Fibroblast of lung (primary cell): ENCODE data around the gene GEMIN8. TPM values are rescaled to one million over a fixed set of nuclear protein-coding genes. Genes with fewer than 3 reads are reported as not detected.

Experiments used
- DNase-seq, 2 donors: peaks; one replicate each; pipeline versions ENCODE4 v3.0.0 to v3.0.0-alpha.2; 2010; ENCODE audit warnings: low read depth in 2 of 2
- H2AFZ ChIP-seq: 2 replicates; pipeline ENCODE4 v1.5.1; 2012; ENCODE audit warnings: low read length, control low read depth, inconsistent platforms
- H3K27ac ChIP-seq: 2 replicates; pipeline ENCODE4 v1.5.1; 2011; ENCODE audit warnings: low read length, control low read depth; ENCODE audit not compliant: insufficient read depth
- H3K27me3 ChIP-seq: 2 replicates; pipeline ENCODE4 v1.5.1; 2011; ENCODE audit warnings: mild to moderate bottlenecking, low read length; ENCODE audit not compliant: control insufficient read depth, insufficient read depth
- H3K36me3 ChIP-seq: 2 replicates; pipeline ENCODE4 v1.5.1; 2011; ENCODE audit warnings: low read length; ENCODE audit not compliant: control insufficient read depth, insufficient read depth
- H3K4me1 ChIP-seq: 2 replicates; pipeline ENCODE4 v1.5.1; 2011; ENCODE audit warnings: low read length; ENCODE audit not compliant: control insufficient read depth, insufficient read depth; ENCODE audit errors: extremely low read depth
- H3K4me2 ChIP-seq: 2 replicates; pipeline ENCODE4 v1.5.1; 2011; ENCODE audit warnings: low read length, control low read depth; ENCODE audit not compliant: insufficient read depth; ENCODE audit errors: extremely low read depth
- H3K4me3 ChIP-seq, 4 experiments: fragments of 200-600 bp in 1 of 4; sonication (generic) in 1 of 4; replicated peaks in 1 of 4; 2 replicates each; pipeline ENCODE4 v1.5.1; 2011 to 2016; ENCODE audit warnings: low read length in 4 of 4, low read depth in 3 of 4, mild to moderate bottlenecking in 3 of 4, control low read depth in 2 of 4, inconsistent platforms in 1 of 4, mixed read lengths in 1 of 4; ENCODE audit not compliant: insufficient read depth in 1 of 4; ENCODE audit errors: control extremely low read depth in 1 of 4
- H3K79me2 ChIP-seq: 2 replicates; pipeline ENCODE4 v1.5.1; 2012; ENCODE audit warnings: mild to moderate bottlenecking, low read length, inconsistent platforms; ENCODE audit not compliant: control insufficient read depth, insufficient read depth
- H3K9ac ChIP-seq: 2 replicates; pipeline ENCODE4 v1.5.1; 2011; ENCODE audit warnings: mild to moderate bottlenecking, low read length, control low read depth; ENCODE audit not compliant: insufficient read depth
- H3K9me3 ChIP-seq: 2 replicates; pipeline ENCODE4 v1.5.1; 2012; ENCODE audit warnings: low read depth, low read length; ENCODE audit not compliant: control insufficient read depth, insufficient read depth
- H4K20me1 ChIP-seq: 2 replicates; pipeline ENCODE4 v1.5.1; 2011; ENCODE audit warnings: low read length; ENCODE audit not compliant: control insufficient read depth, insufficient read depth; ENCODE audit errors: extremely low read depth
- EZH2 ChIP-seq: IDR thresholded peaks from 2 replicates; pipeline ENCODE4 v1.5.1; 2012; ENCODE audit warnings: low read length, control low read depth, mild to moderate bottlenecking; ENCODE audit errors: missing control alignments
- polyA minus RNA-seq: library from RNA; depleted of rRNA, polyadenylated mRNA; stranded (reverse); fragments of >200 nt; gene quantifications from 2 replicates; pipeline ENCODE4 v1.2.3, GENCODE V29; 2011; ENCODE audit warnings: low replicate concordance
- polyA plus RNA-seq, 2 donors: library from polyadenylated mRNA; depleted of rRNA in 1 of 2; stranded (reverse) in 1 of 2; unstranded in 1 of 2; fragments of >200 nt; gene quantifications; 2 replicates each; pipeline ENCODE4 v1.2.1, GENCODE V29; 2011 to 2012; ENCODE audit warnings: missing spikeins in 1 of 2
- total RNA-seq: library from RNA; depleted of rRNA; stranded (reverse); fragments of >200 nt; gene quantifications from 2 replicates; pipeline ENCODE4 v1.2.1, GENCODE V29; 2014
- TF ChIP-seq, protein P1 (sequence below), 2 donors: IDR thresholded peaks in 1 of 2; conservative IDR thresholded peaks in 1 of 2; 1 replicate in 1 of 2; 2 replicates in 1 of 2; pipeline ENCODE4 v1.5.1; 2011 to 2012; ENCODE audit warnings: low read length in 2 of 2, control low read depth in 1 of 2, inconsistent platforms in 1 of 2, low read depth in 1 of 2, mild to moderate bottlenecking in 1 of 2

GEMIN8 gene
- total RNA-seq (11.3 and 20.1 TPM in 2 replicates), polyA plus RNA-seq (18.2 and 20.9 TPM in 2 replicates), polyA minus RNA-seq (5.0 and 8.4 TPM in 2 replicates)
- polyA plus RNA-seq (2012): 13.9 and 17.2 TPM in 2 replicates

DNA sequence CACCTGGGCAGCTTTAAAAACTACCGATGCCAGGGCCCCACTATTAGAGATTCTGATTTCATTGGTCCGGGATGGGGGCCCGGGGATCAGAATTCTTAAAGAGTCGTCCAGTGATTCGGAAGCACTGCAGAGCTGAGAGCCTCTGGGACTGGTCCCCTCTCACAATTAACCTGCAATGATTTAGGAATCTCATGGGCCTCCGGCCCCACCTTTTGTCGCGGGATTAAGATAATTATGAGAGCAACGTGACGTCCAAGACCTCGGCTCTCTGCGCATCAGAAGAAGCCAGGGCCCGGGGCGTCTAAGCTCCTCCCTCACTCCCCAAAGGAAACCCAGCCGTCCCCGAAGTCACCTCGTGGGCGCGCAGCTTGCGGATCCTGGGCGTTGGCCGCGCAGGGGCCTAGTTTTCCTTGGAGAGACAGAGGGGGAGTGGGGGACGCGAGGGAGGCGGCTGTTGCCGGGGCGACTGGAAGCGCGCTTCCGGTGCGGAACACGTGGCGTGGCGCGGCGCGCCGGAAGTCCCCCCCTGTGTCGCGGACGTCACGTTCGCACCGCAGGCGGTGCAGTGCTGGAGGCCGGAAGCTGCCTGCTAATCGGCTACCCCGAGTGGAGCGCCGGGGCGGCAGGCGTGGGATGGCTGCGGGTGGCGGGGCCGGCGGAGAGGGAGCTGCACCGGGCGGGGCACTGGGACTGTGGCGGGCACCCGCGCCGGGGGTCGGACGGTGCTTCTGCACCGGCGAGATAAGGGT lies at the start of gene GEMIN8:
GEMIN8 (minus strand) TSS at position 468 of the 749 bp plus-strand sequence. CDS start 8,414 bp downstream, outside the sequence.
- Histone ChIP-seq H3K4me2 (peak within 1 kb of the TSS; percentile 95), H3K4me3 (peak within 1 kb of the TSS; percentile 70 to 82 (median 76)), H3K4me1 (peaks cover 9% of the 10 kb centered on the region), H3K9me3 (no peaks in the 10 kb centered on the region), H2AFZ (peak within 1 kb of the TSS; percentile 21), H3K36me3 (no peaks in the 10 kb centered on the region), H4K20me1 (no peaks in the 10 kb centered on the region), H3K9ac (peak within 1 kb of the TSS; percentile 77), H3K79me2 (no peaks in the 10 kb centered on the region), H3K27ac (peak within 1 kb of the TSS; percentile 85), H3K27me3 (peaks cover 2% of the 10 kb centered on the region)
- TF ChIP-seq EZH2: no peak
- TF ChIP-seq, protein P1, sequence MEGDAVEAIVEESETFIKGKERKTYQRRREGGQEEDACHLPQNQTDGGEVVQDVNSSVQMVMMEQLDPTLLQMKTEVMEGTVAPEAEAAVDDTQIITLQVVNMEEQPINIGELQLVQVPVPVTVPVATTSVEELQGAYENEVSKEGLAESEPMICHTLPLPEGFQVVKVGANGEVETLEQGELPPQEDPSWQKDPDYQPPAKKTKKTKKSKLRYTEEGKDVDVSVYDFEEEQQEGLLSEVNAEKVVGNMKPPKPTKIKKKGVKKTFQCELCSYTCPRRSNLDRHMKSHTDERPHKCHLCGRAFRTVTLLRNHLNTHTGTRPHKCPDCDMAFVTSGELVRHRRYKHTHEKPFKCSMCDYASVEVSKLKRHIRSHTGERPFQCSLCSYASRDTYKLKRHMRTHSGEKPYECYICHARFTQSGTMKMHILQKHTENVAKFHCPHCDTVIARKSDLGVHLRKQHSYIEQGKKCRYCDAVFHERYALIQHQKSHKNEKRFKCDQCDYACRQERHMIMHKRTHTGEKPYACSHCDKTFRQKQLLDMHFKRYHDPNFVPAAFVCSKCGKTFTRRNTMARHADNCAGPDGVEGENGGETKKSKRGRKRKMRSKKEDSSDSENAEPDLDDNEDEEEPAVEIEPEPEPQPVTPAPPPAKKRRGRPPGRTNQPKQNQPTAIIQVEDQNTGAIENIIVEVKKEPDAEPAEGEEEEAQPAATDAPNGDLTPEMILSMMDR (conservative IDR thresholded peaks at IDR 0.05 in 1 of 2, IDR thresholded peaks at IDR 0.05 in 1 of 2; ENCODE audit: low read depth in 1 of 2, low read length in 2 of 2): no peak
- DNase-seq: peak; percentile 91 to 92

DNA sequence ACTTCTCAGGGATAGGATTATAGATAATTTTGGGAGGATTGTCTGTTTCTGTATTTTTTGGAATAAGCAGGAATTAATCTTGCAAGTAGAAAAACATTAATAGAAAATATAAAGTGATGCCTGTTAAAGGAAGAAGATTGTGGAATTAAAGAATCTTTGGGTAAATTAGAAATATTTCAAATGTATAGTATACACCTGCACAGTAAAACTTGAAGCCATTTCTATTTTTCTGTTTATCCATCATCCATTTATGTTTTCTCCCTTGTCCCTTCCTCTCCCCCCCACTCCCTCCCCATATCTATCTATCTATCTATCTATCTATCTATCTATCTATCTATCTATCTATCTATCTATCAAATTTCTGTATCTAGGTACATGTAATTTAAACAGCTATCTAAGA lies 46.9 kb upstream of the GEMIN8 start:
- no peak for DNase-seq
- no peak overlapping the region for H3K27ac ChIP-seq
- H3K9me3 ChIP-seq: no peaks in the 10 kb centered on the region
- H3K79me2 ChIP-seq: no peaks in the 10 kb centered on the region
- H3K27me3 ChIP-seq: no peaks in the 10 kb centered on the region
- H3K4me1 ChIP-seq: no peaks in the 10 kb centered on the region
- H3K4me2 ChIP-seq: no peak overlapping the region
- no peak overlapping the region for H2AFZ ChIP-seq
- no peak overlapping the region for H3K9ac ChIP-seq
- H4K20me1 ChIP-seq: no peaks in the 10 kb centered on the region
- no peak overlapping the region for H3K4me3 ChIP-seq
- H3K36me3 ChIP-seq: no peaks in the 10 kb centered on the region
- TF ChIP-seq EZH2: no peak
- TF ChIP-seq, protein P1 (conservative IDR thresholded peaks at IDR 0.05 in 1 of 2, IDR thresholded peaks at IDR 0.05 in 1 of 2; ENCODE audit: low read depth in 1 of 2, low read length in 2 of 2): no peak

- peak; percentile 15 to 24 for DNase-seq
- no peak overlapping the region for H3K27ac ChIP-seq
- H4K20me1 ChIP-seq: no peaks in the 10 kb centered on the region
- no peaks in the 10 kb centered on the region for H3K9me3 ChIP-seq
- no peaks in the 10 kb centered on the region for H3K4me1 ChIP-seq
- no peaks in the 10 kb centered on the region for H3K79me2 ChIP-seq
- no peak overlapping the region for H2AFZ ChIP-seq
- TF ChIP-seq, protein P1 (conservative IDR thresholded peaks at IDR 0.05 in 1 of 2, IDR thresholded peaks at IDR 0.05 in 1 of 2; ENCODE audit: low read depth in 1 of 2, low read length in 2 of 2): no peak
- TF ChIP-seq EZH2: no peak
- no peak overlapping the region for H3K4me2 ChIP-seq
- no peak overlapping the region for H3K9ac ChIP-seq
- no peak overlapping the region for H3K4me3 ChIP-seq
- no peaks in the 10 kb centered on the region for H3K36me3 ChIP-seq
- no peaks in the 10 kb centered on the region for H3K27me3 ChIP-seq
Measured at GRCh38 chrX:14073556-14073955, 43.9 kb upstream of the GEMIN8 start.
